IMR-90 (cell line): Measurements from ENCODE around the gene TVP23A. TPM values are rescaled to one million over a fixed set of nuclear protein-coding genes. Genes with fewer than 3 reads are reported as not detected.

Source experiments
- ATAC-seq: fragments of 200-7000 bp; cut with Tn5 transposase; 2 replicates; pipeline ENCODE4 v1.9.1; 2020; ENCODE audit warnings: low read depth, mild to moderate bottlenecking, moderate library complexity
- BruUV-seq: library from RNA; stranded (reverse); fragments of 400-500 nt; replicated peaks from 2 replicates; lab custom pipeline; 2021; lab: Mats Ljungman, UMichigan
- CTCF ChIA-PET: fragments of 300-600 bp; formaldehyde crosslinking; extraction: SDS; loops from one replicate; lab custom pipeline; 2021; ENCODE audit warnings: antibody characterized with exemption; lab: Yijun Ruan, JAX
- POLR2A ChIA-PET: fragments of 300-600 bp; sonication (Branson Sonifier 250); formaldehyde crosslinking; loops from one replicate; lab custom pipeline; 2022; ENCODE audit warnings: antibody characterized with exemption; ENCODE audit not compliant: unreplicated experiment; lab: Charles Lee
- DNase-seq: peaks from one replicate; pipeline ENCODE4 v3.0.0; 2013
- H2AFZ ChIP-seq: replicated peaks from 2 replicates; pipeline ENCODE3; 2013; ENCODE audit warnings: low read length, mild to moderate bottlenecking; ENCODE audit not compliant: poor library complexity
- H2AK5ac ChIP-seq: 2 replicates; pipeline ENCODE4 v1.6.1; 2013; ENCODE audit warnings: low read depth, low read length, inconsistent platforms
- H2AK9ac ChIP-seq: replicated peaks from 2 replicates; pipeline ENCODE3; 2013; ENCODE audit warnings: mild to moderate bottlenecking, low read depth, low read length, moderate library complexity; ENCODE audit not compliant: poor library complexity
- H2BK120ac ChIP-seq: 2 replicates; pipeline ENCODE4 v1.6.1; 2013; ENCODE audit warnings: low read depth, low read length, inconsistent platforms
- H2BK15ac ChIP-seq: 3 replicates; pipeline ENCODE4 v1.6.1; 2013; ENCODE audit warnings: low read depth, low read length, inconsistent platforms
- H2BK20ac ChIP-seq: 2 replicates; pipeline ENCODE4 v1.6.1; 2013; ENCODE audit warnings: low read depth, mild to moderate bottlenecking, inconsistent platforms, low read length, moderate library complexity
- H2BK5ac ChIP-seq: 2 replicates; pipeline ENCODE4 v1.6.1; 2013; ENCODE audit warnings: mild to moderate bottlenecking, low read depth, low read length, inconsistent platforms; ENCODE audit not compliant: poor library complexity, severe bottlenecking
- H3K14ac ChIP-seq: replicated peaks from 2 replicates; pipeline ENCODE4 v1.6.1; 2013; ENCODE audit warnings: low read depth, low read length, inconsistent platforms
- H3K18ac ChIP-seq: 2 replicates; pipeline ENCODE4 v1.6.1; 2013; ENCODE audit warnings: low read depth, low read length, control low read depth
- H3K23ac ChIP-seq: 2 replicates; pipeline ENCODE4 v1.6.1; 2013; ENCODE audit warnings: low read depth, low read length, inconsistent platforms
- H3K27ac ChIP-seq: 2 replicates; pipeline ENCODE4 v1.5.1; 2013; ENCODE audit warnings: mild to moderate bottlenecking, control low read depth, low read length; ENCODE audit not compliant: insufficient read depth
- H3K27me3 ChIP-seq: 2 replicates; pipeline ENCODE4 v1.6.1; 2013; ENCODE audit warnings: low read length; ENCODE audit not compliant: control insufficient read depth, insufficient read depth
- H3K36me3 ChIP-seq: 2 replicates; pipeline ENCODE4 v1.6.1; 2013; ENCODE audit warnings: low read length, mixed read lengths; ENCODE audit not compliant: control insufficient read depth, insufficient read depth
- H3K4ac ChIP-seq: 2 replicates; pipeline ENCODE4 v1.6.1; 2013; ENCODE audit warnings: low read depth, low read length, inconsistent platforms
- H3K4me1 ChIP-seq: 2 replicates; pipeline ENCODE4 v1.6.1; 2013; ENCODE audit warnings: low read length, mixed read lengths; ENCODE audit not compliant: control insufficient read depth, insufficient read depth
- H3K4me2 ChIP-seq: 2 replicates; pipeline ENCODE4 v1.6.1; 2013; ENCODE audit warnings: low read depth, mild to moderate bottlenecking, control low read depth, low read length, moderate library complexity
- H3K4me3 ChIP-seq: 2 replicates; pipeline ENCODE4 v1.5.1; 2013; ENCODE audit warnings: low read depth, mild to moderate bottlenecking, control low read depth, low read length, moderate library complexity; ENCODE audit not compliant: insufficient read depth
- H3K56ac ChIP-seq: 2 replicates; pipeline ENCODE4 v1.6.1; 2013; ENCODE audit warnings: low read length, inconsistent platforms; ENCODE audit not compliant: insufficient read depth; ENCODE audit errors: extremely low read depth
- H3K79me1 ChIP-seq, 2 experiments: 2 replicates each; pipeline ENCODE4 v1.6.1; 2013; ENCODE audit warnings: low read length in 2 of 2, inconsistent platforms in 1 of 2, low read depth in 1 of 2
- H3K9ac ChIP-seq: 2 replicates; pipeline ENCODE4 v1.6.1; 2013; ENCODE audit warnings: low read depth, low read length, control low read depth
- H3K9me1 ChIP-seq: 2 replicates; pipeline ENCODE4 v1.6.1; 2013; ENCODE audit warnings: low read length, inconsistent platforms; ENCODE audit not compliant: insufficient read depth
- H3K9me3 ChIP-seq: 2 replicates; pipeline ENCODE4 v1.6.1; 2013; ENCODE audit warnings: low read length; ENCODE audit not compliant: control insufficient read depth, insufficient read depth
- H4K20me1 ChIP-seq: 2 replicates; pipeline ENCODE4 v1.6.1; 2013; ENCODE audit warnings: low read length, inconsistent platforms; ENCODE audit not compliant: insufficient read depth
- H4K5ac ChIP-seq: 2 replicates; pipeline ENCODE4 v1.6.1; 2013; ENCODE audit warnings: mild to moderate bottlenecking, low read depth, low read length, control low read depth
- H4K8ac ChIP-seq, 2 experiments: 2 replicates each; pipeline ENCODE4 v1.6.1; 2013; ENCODE audit warnings: low read depth in 2 of 2, low read length in 2 of 2, control low read depth in 1 of 2, inconsistent platforms in 1 of 2
- H4K91ac ChIP-seq: 2 replicates; pipeline ENCODE4 v1.6.1; 2013; ENCODE audit warnings: low read depth, low read length, inconsistent platforms; ENCODE audit not compliant: insufficient read depth
- CEBPB ChIP-seq: IDR thresholded peaks from 2 replicates; pipeline ENCODE4 v1.6.1; 2012; ENCODE audit warnings: low read depth, low read length, improper control_type of control experiment
- POLR2A ChIP-seq: IDR thresholded peaks from 2 replicates; pipeline ENCODE4 v1.6.1; 2012; ENCODE audit warnings: mild to moderate bottlenecking, low read depth, low read length
- WGBS, 2 experiments: methylation state at CpG; one replicate each; pipeline versions ENCODE4 v1.1.5 to v1.1.7; 2013; ENCODE audit warnings: missing lambda C conversion rate in 2 of 2; ENCODE audit not compliant: insufficient read length in 1 of 2; ENCODE audit errors: extremely low coverage in 2 of 2; 5-methylcytosine and 5-hydroxymethylcytosine counted together
- dilution Hi-C: fragments of 300-500 bp; cut with HindIII; formaldehyde crosslinking; loops from one replicate; pipeline ENCODE4 v1.14.3; 2018; ENCODE audit warnings: low sequenced_read_pairs; ENCODE audit not compliant: unreplicated experiment
- in situ Hi-C: fragments of 300-500 bp; cut with MboI; formaldehyde crosslinking; loops from 3 replicates; pipeline ENCODE4 v1.14.3; 2019; ENCODE audit warnings: low sequenced_read_pairs, inconsistent platforms, mixed read lengths
- intact Hi-C: fragments of 100-400 bp; cut with micrococcal nuclease; formaldehyde crosslinking; loops from 2 replicates; pipeline ENCODE4 v1.10.0; 2022
- polyA plus RNA-seq, 3 experiments: library from polyadenylated mRNA; depleted of rRNA; stranded (reverse); fragments of >200 nt; gene quantifications; 2 replicates each; pipeline ENCODE4 v1.2.3, GENCODE V29; 2012; ENCODE audit warnings: low replicate concordance in 1 of 3
- total RNA-seq: library from RNA; depleted of rRNA; stranded (reverse); fragments of >200 nt; gene quantifications from 2 replicates; pipeline ENCODE4 v1.2.3, GENCODE V29; 2012

The TVP23A gene
- total and polyA plus RNA-seq, 2 of the 4 experiments (the other 2 are of a cell fraction): not detected

DNA sequence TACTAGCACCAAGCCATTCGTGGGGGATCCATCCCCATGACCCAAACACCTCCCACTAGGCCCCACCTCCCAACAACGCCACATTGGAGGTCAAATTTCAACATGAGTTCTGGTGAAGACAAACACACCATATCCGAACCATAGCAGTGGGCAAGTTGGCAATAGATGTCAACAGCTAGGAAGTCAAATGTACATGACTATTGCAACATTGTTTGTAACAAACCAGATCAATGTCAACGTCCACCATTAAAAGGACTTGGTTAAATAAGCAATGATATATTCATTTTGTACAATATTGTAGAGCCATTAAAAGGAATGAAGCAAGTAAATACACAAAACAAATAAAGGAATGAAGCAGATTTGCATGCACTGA, 31.9 kb upstream of the TVP23A start:
- Histone ChIP-seq H3K36me3 (no peaks in the 10 kb centered on the region), H3K23ac (no peak overlapping the region), H2BK20ac (no peak overlapping the region), H4K91ac (no peak overlapping the region), H2BK5ac (no peak overlapping the region), H4K5ac (no peak overlapping the region), H3K4me1 (no peaks in the 10 kb centered on the region), H3K27ac (no peak overlapping the region), H3K9me1 (no peaks in the 10 kb centered on the region), H3K14ac (no peak overlapping the region), H4K20me1 (no peaks in the 10 kb centered on the region), H3K27me3 (peaks cover 3% of the 10 kb centered on the region; the same call in 1 of the 2 replicates), H2BK15ac (no peak overlapping the region), H3K9ac (no peak overlapping the region), H2AK9ac (no peak overlapping the region), H3K4me3 (no peak overlapping the region), H3K9me3 (no peaks in the 10 kb centered on the region), H3K4ac (no peak overlapping the region), H3K79me1 (no peaks in the 10 kb centered on the region), H4K8ac (no peak overlapping the region), H2AK5ac (no peak overlapping the region), H3K18ac (no peak overlapping the region), H2AFZ (no peak overlapping the region), H3K56ac (no peak overlapping the region), H3K4me2 (no peak overlapping the region), H2BK120ac (no peak overlapping the region)
- DNase-seq: no peak
- dilution Hi-C loops (no loop called here), intact Hi-C loops (no loop called here), in situ Hi-C loops (no loop called here)
- WGBS, 2 experiments: no CpG with 5 or more reads among the region's 4 CpGs
- ATAC-seq: no peak
- no TSS peak for BruUV-seq
- 0 out of 2 replicates have a peak, but pooled peaks have one; percentile 2 for TF ChIP-seq CEBPB
- no peak for TF ChIP-seq POLR2A
- ChIA-PET CTCF (interaction anchor here (1.2 kb wide), 1 partner anchor 13 kb away, joined by 3 read pairs; no protein-coding TSS in a partner anchor), POLR2A (no interaction called here)
